ENCODE measurements around the gene DAB2IP. TPM values are rescaled to one million over a fixed set of nuclear protein-coding genes. Genes with fewer than 3 reads are reported as not detected.

DAB2IP gene
- total and polyA plus RNA-seq, 4 donors, result 2.3 to 13.1 (median 5.4) TPM

- H3K4me1 ChIP-seq (ENCODE audit: control insufficient read depth in 4 of 4, insufficient read depth in 4 of 4, low read length in 3 of 4), result no peaks in the 10 kb centered on the region
- 94% methylated on average over 15 of the region's 15 CpGs for WGBS
- peaks cover 0 to 5% (median 0%) of the 10 kb centered on the region in 4 donors for H3K36me3 ChIP-seq (ENCODE audit: control insufficient read depth in 4 of 4, insufficient read depth in 3 of 4, low read depth in 1 of 4, low read length in 3 of 4)
- H3K9ac ChIP-seq (ENCODE audit: low read depth in 1 of 2, low read length in 2 of 2), result no peak overlapping the region
- H3K27me3 ChIP-seq (ENCODE audit: control insufficient read depth in 4 of 4, insufficient read depth in 4 of 4, low read length in 3 of 4), result no peaks in the 10 kb centered on the region
- no peak for TF ChIP-seq FOXA1 (IDR thresholded peaks at IDR 0.05)
- no peak for TF ChIP-seq RAD21 (IDR thresholded peaks at IDR 0.05)
- TF ChIP-seq SP1 (IDR thresholded peaks at IDR 0.05), result no peak
- TF ChIP-seq HNF4A (conservative IDR thresholded peaks at IDR 0.05), result no peak
- TF ChIP-seq ZBTB33 (IDR thresholded peaks at IDR 0.05), result no peak
- no peak for TF ChIP-seq TAF1 (conservative IDR thresholded peaks at IDR 0.05)
- no peak for TF ChIP-seq EGR1 (IDR thresholded peaks at IDR 0.05; ENCODE audit: low read depth in 2 of 2)
- TF ChIP-seq CTCF (IDR thresholded peaks at IDR 0.05; ENCODE audit: low read depth, low read length, missing input control), result no peak
- no peak overlapping the region for H3K27ac ChIP-seq (ENCODE audit: low read depth in 1 of 2, low read length in 2 of 2)
- no peaks in the 10 kb centered on the region for H3K9me3 ChIP-seq (ENCODE audit: control insufficient read depth in 4 of 4, low read length in 3 of 4)
- DNase-seq (ENCODE audit: low spot score), result no peak
- H3K4me3 ChIP-seq (ENCODE audit: low read depth in 1 of 3, low read length in 3 of 3), result no peak overlapping the region
These were observed 137.4 kb downstream of the DAB2IP start for GRCh38 chr9:121788686-121789366.

GRCh38 chr9:121790841-121791240 lies 139.4 kb downstream of the DAB2IP start:
- Histone ChIP-seq H3K4me1 (ENCODE audit: control insufficient read depth in 4 of 4, insufficient read depth in 4 of 4, low read length in 3 of 4) (no peaks in the 10 kb centered on the region), H3K9ac (ENCODE audit: low read depth in 1 of 2, low read length in 2 of 2) (no peak overlapping the region), H3K4me3 (ENCODE audit: low read depth in 1 of 3, low read length in 3 of 3) (no peak overlapping the region), H3K9me3 (ENCODE audit: control insufficient read depth in 4 of 4, low read length in 3 of 4) (no peaks in the 10 kb centered on the region), H3K27ac (ENCODE audit: low read depth in 1 of 2, low read length in 2 of 2) (no peak overlapping the region), H3K36me3 (ENCODE audit: control insufficient read depth in 4 of 4, insufficient read depth in 3 of 4, low read depth in 1 of 4, low read length in 3 of 4) (peaks cover 0 to 2% (median 0%) of the 10 kb centered on the region in 4 donors), H3K27me3 (ENCODE audit: control insufficient read depth in 4 of 4, insufficient read depth in 4 of 4, low read length in 3 of 4) (no peaks in the 10 kb centered on the region)
- 89% methylated on average over 14 of the region's 14 CpGs for WGBS
- no peak for DNase-seq (ENCODE audit: low spot score)
- TF ChIP-seq FOXA1 (IDR thresholded peaks at IDR 0.05) (no peak), FOXA2 (IDR thresholded peaks at IDR 0.05) (no peak), TAF1 (conservative IDR thresholded peaks at IDR 0.05) (no peak), MAX (IDR thresholded peaks at IDR 0.05) (no peak), REST (IDR thresholded peaks at IDR 0.05) (no peak), RAD21 (IDR thresholded peaks at IDR 0.05) (no peak), NR2F2 (IDR thresholded peaks at IDR 0.05) (no peak), ATF3 (IDR thresholded peaks at IDR 0.05) (no peak), HNF4G (IDR thresholded peaks at IDR 0.05) (no peak), RXRA (IDR thresholded peaks at IDR 0.05) (no peak), EGR1 (IDR thresholded peaks at IDR 0.05; ENCODE audit: low read depth in 2 of 2) (no peak), HNF4A (conservative IDR thresholded peaks at IDR 0.05) (no peak), CTCF (IDR thresholded peaks at IDR 0.05; ENCODE audit: low read depth, low read length, missing input control) (no peak), JUND (IDR thresholded peaks at IDR 0.05) (no peak), SP1 (IDR thresholded peaks at IDR 0.05) (no peak), ZBTB33 (IDR thresholded peaks at IDR 0.05) (no peak), YY1 (IDR thresholded peaks at IDR 0.05) (no peak), GABPA (IDR thresholded peaks at IDR 0.05 in 1 of 2, conservative IDR thresholded peaks at IDR 0.05 in 1 of 2) (no peak)

Data from liver (tissue), 9 donors.